Pancreas (tissue), 10 donors: Measurements from ENCODE around the gene IL1R1. TPM values are rescaled to one million over a fixed set of nuclear protein-coding genes. Genes with fewer than 3 reads are reported as not detected.

ENCODE experiments used
- ATAC-seq, 4 donors: fragments of 200-7000 bp; cut with Tn5 transposase; one replicate each; pipeline versions ENCODE4 v1.8.0 to v1.9.1; 2020; ENCODE audit warnings: mild to moderate bottlenecking in 4 of 4, moderate library complexity in 4 of 4
- DNase-seq, 6 donors: peaks; one replicate each; pipeline ENCODE4 v3.0.0-alpha.2; 2020
- FAIRE-seq: peaks from 2 replicates; lab custom pipeline; 2012; peaks lifted over from hg19 to GRCh38; lab: Jason Lieb, UNC
- H3K27ac ChIP-seq, 4 donors: fragments of 200-600 bp; sonication (generic); 1 replicate in 3 of 4; 2 replicates in 1 of 4; pipeline versions ENCODE4 v1.5.0 to v1.8.0; 2020
- H3K27me3 ChIP-seq, 4 donors: fragments of 200-600 bp; one replicate each; pipeline ENCODE4 v1.8.0; 2021
- H3K36me3 ChIP-seq, 3 donors: fragments of 200-600 bp; sonication (generic) in 1 of 3; one replicate each; pipeline versions ENCODE4 v1.5.0 to v1.8.0; 2020 to 2021
- H3K4me1 ChIP-seq, 3 donors: fragments of 200-600 bp; one replicate each; pipeline ENCODE4 v1.8.0; 2021
- H3K4me3 ChIP-seq, 4 donors: fragments of 200-600 bp; sonication (generic) in 2 of 4; one replicate each; pipeline versions ENCODE4 v1.5.0 to v1.8.0; 2020 to 2021
- H3K9me3 ChIP-seq, 4 donors: fragments of 200-600 bp; one replicate each; pipeline ENCODE4 v1.8.0; 2021
- WGBS, 2 donors: extraction: QIAGEN DNeasy Blood & Tissue Kit; methylation state at CpG; one replicate each; pipeline ENCODE4 v1.1.7; 2013; 5-methylcytosine and 5-hydroxymethylcytosine counted together
- intact Hi-C, 3 donors: fragments of 100-400 bp; cut with DNase I; formaldehyde crosslinking; loops; one replicate each; pipeline versions ENCODE4 v1.11.1 to v1.14.2; 2022
- polyA plus RNA-seq, 2 donors: library from polyadenylated mRNA; stranded (reverse); fragments of 200-250 nt; gene quantifications; one replicate each; pipeline ENCODE4 v1.2.3, GENCODE V29; 2013
- total RNA-seq, 6 donors: library from RNA; stranded (reverse); fragmentation: NEBNext Ultra II Directional in 4 of 6; extraction: Animal tissue kit (Norgen Biotek cat#: 25700) in 4 of 6; gene quantifications; one replicate each; pipeline versions ENCODE4 v1.2.1 to v1.2.4, GENCODE V29; 2021 to 2023
- TF ChIP-seq, protein P1 (sequence below), 4 donors: fragments of 200-600 bp; sonication (generic) in 3 of 4; IDR thresholded peaks; one replicate each; pipeline versions ENCODE4 v1.5.0 to v1.8.0; 2021; ENCODE audit warnings: antibody characterized with exemption in 4 of 4
- donor health status: healthy with polysubstance abuse.
- donor health status: DM: no; HTN: no; CAD: no; lungs with moderate emphysema.
- donor health status: DM: no; HTN: no; CAD: no.
- donor health status: control.
- donor health status: control.
- donor health status: Bipolar disorder and iron deficiency.
- donor health status: DM: yes; HTN: yes; CAD: no.
- donor health status: DM: no; HTN: no; CAD: no.
- donor health status: DM: no; HTN: no; CAD: no.
- donor health status: DM: yes; HTN: yes; CAD: no.

The IL1R1 gene
- total and polyA plus RNA-seq, 8 donors = 17.1 to 74.5 (median 26.8) TPM

DNA sequence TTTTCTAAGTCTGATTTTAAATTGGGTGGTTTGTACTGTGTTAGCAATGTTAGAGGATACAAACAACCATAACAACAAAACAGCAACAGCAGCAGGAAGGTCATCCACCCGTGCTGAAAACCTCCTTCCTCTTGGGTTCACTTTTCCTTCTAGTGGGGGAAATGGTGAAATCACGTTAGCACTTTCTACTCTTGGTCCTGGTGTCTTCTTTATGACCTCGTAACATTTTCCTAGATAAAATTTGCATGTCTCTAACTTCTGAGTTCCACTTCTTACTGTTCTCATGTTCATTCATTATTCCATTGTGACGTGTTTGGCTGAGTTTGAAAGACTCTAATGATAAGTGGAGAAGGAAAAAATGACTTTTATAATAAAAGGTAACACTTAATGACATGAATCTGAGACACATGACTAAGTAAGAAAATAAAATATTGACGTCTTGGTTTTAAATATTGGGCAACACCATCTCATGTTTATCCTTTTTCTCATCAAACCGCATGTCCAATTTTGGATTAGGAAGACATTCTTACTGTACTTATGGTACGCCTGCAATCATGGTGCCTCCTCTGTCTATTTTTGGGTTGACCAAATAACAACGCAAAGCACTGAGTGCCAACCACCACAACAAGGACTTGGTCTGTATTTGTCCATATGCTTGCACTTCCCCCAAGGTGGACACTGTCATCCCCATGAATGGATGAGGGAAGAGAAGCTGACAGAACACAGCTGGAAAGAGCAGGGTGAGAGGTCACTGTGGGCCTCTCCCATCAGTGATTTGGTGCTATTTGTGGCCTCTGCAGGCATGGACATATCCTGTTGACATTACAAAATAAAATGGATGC is 25.7 kb upstream of the IL1R1 start:
- Histone ChIP-seq H3K27me3 (no peaks in the 10 kb centered on the region), H3K4me3 (no peak overlapping the region), H3K27ac (peak overlapping the region in 2 of 4 donors; percentile 6 to 31), H3K4me1 (peaks cover 13 to 43% (median 27%) of the 10 kb centered on the region in 3 donors), H3K36me3 (no peaks in the 10 kb centered on the region), H3K9me3 (no peaks in the 10 kb centered on the region)
- TF ChIP-seq, protein P1, sequence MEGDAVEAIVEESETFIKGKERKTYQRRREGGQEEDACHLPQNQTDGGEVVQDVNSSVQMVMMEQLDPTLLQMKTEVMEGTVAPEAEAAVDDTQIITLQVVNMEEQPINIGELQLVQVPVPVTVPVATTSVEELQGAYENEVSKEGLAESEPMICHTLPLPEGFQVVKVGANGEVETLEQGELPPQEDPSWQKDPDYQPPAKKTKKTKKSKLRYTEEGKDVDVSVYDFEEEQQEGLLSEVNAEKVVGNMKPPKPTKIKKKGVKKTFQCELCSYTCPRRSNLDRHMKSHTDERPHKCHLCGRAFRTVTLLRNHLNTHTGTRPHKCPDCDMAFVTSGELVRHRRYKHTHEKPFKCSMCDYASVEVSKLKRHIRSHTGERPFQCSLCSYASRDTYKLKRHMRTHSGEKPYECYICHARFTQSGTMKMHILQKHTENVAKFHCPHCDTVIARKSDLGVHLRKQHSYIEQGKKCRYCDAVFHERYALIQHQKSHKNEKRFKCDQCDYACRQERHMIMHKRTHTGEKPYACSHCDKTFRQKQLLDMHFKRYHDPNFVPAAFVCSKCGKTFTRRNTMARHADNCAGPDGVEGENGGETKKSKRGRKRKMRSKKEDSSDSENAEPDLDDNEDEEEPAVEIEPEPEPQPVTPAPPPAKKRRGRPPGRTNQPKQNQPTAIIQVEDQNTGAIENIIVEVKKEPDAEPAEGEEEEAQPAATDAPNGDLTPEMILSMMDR (IDR thresholded peaks at IDR 0.05) = no peak
- intact Hi-C loops = no loop called here
- FAIRE-seq (no peak), ATAC-seq (no peak), DNase-seq (no peak)
- 79 to 91% methylated on average over 8 of the region's 8 CpGs for WGBS, 2 donors

DNA sequence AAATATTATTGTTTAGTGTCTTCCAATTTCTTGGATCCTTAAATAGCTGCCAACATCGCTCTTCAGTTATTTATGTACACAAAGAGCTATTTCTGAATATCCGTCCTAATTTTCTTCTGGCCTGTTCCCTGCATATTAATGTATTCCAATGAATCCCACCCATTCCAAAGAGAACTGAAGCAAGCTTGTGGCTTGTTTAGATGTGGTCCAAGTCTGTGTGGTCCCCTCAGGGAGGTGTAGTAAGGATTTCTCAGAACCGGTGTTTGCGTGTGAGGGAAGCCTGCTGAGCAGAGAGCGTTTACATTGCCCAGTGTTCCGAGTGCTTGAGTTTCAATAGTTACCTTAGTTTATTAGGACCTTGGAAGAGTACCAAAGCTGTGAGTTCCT is 25.1 kb upstream of the IL1R1 start:
- H3K9me3 ChIP-seq = no peaks in the 10 kb centered on the region
- DNase-seq (no peak), FAIRE-seq (no peak), ATAC-seq (no peak)
- no peaks in the 10 kb centered on the region for H3K27me3 ChIP-seq
- H3K4me1 ChIP-seq = peaks cover 13 to 41% (median 27%) of the 10 kb centered on the region in 3 donors
- peak overlapping the region in 1 of 4 donors; percentile 31 for H3K27ac ChIP-seq
- intact Hi-C loops = no loop called here
- WGBS, 2 donors = 79 to 84% methylated on average over 6 of the region's 6 CpGs
- no peaks in the 10 kb centered on the region for H3K36me3 ChIP-seq
- H3K4me3 ChIP-seq = no peak overlapping the region
- TF ChIP-seq, protein P1 (IDR thresholded peaks at IDR 0.05) = no peak

DNA sequence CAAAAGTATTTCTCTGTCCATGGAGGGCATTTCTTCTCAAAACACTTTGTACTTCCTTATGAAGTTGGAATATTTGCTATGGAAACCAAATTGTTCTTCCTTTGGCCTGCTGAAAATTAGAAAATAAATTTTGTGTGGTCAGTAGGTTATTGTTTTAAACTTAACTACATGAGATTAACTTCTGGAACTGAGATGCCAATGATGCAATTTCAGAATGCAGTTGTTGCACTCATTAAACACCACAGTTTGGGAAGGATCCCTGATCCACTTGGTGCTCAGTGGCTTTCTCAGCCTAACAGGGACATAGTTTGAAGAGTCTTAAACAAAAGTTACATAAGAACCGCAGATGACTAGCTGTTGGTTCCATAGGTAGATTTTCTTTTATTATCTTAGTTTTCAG is 23.3 kb upstream of the IL1R1 start:
- Histone ChIP-seq H3K4me3 (no peak overlapping the region), H3K27ac (no peak overlapping the region), H3K9me3 (no peaks in the 10 kb centered on the region), H3K4me1 (peaks cover 13 to 31% (median 21%) of the 10 kb centered on the region in 3 donors), H3K27me3 (no peaks in the 10 kb centered on the region), H3K36me3 (no peaks in the 10 kb centered on the region)
- intact Hi-C loops = no loop called here
- DNase-seq (no peak), FAIRE-seq (no peak), ATAC-seq (no peak)
- 97 to 99% methylated on average over 1 of the region's 1 CpG for WGBS, 2 donors
- TF ChIP-seq, protein P1 (IDR thresholded peaks at IDR 0.05) = no peak

DNA sequence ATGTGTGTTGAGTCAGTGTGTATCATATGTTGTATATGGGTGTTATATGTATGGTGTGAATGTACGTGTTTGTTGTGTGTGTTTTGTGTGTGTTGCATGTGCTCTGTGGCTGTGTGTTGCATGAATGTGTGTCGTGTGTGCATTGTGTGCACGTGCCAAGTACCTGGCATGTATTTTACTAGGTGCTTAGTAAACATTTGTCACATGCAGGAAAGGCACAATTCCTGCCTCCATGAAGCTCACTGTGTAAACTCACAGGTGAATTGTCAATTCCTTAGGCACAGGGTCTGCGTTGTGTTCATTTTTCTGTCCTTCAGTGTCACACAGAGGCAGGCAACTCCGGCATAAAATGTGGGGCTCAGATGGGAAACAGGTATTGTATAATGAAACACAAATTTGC is 22.3 kb upstream of the IL1R1 start:
- 74 to 79% methylated on average over 5 of the region's 5 CpGs for whole genome bisulfite sequencing, 2 donors
- DNase-seq (no peak), FAIRE-seq (no peak), ATAC-seq (no peak)
- no peak overlapping the region for H3K4me3 ChIP-seq
- no peaks in the 10 kb centered on the region for H3K27me3 ChIP-seq
- H3K4me1 ChIP-seq = peaks cover 4 to 21% (median 10%) of the 10 kb centered on the region in 3 donors
- TF ChIP-seq, protein P1 (IDR thresholded peaks at IDR 0.05) = no peak
- intact Hi-C loops = no loop called here
- H3K27ac ChIP-seq = peak overlapping the region in 2 of 4 donors; percentile 13 to 28
- no peaks in the 10 kb centered on the region for H3K36me3 ChIP-seq
- no peaks in the 10 kb centered on the region for H3K9me3 ChIP-seq

DNA sequence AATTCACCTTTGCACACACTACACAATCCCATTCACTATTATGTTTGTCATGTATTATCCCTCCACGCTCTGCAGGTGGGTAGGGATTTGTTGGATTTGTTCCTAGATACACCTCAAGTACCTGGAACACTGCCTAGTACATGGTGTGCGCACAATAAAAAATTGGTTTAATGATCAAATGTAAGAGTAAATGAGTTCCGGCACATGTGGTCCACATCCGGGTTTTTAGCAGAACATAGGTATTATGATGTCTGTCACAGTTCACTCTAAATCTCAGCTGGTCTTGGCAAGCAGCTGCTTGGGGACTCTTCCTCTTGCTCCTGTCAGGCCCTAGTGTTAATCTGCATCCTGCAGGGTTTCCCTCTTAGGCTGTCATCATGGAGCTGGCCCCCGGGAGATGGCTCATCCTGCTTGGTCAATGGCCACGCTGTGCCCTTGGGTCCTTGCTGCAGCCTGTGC is 21.8 kb upstream of the IL1R1 start:
- WGBS, 2 donors = 48 to 86% methylated on average over 6 of the region's 6 CpGs
- H3K4me1 ChIP-seq = peaks cover 0 to 16% (median 7%) of the 10 kb centered on the region in 3 donors

More for the DNA sequence above, 21.8 kb upstream of the IL1R1 start:
- no peaks in the 10 kb centered on the region for H3K27me3 ChIP-seq
- intact Hi-C loops = no loop called here
- H3K36me3 ChIP-seq = no peaks in the 10 kb centered on the region
- peak overlapping the region in 2 of 4 donors; percentile 13 to 28 for H3K27ac ChIP-seq
- no peak overlapping the region for H3K4me3 ChIP-seq
- peak in 1 of 6 donors; percentile 38 for DNase-seq
- no peak for FAIRE-seq
- ATAC-seq = peak in 3 of 4 donors; percentile 76 to 93 (median 78)
- no peaks in the 10 kb centered on the region for H3K9me3 ChIP-seq
- TF ChIP-seq, protein P1 (IDR thresholded peaks at IDR 0.05) = no peak
